T-helper 2 cell treated with Interferon-gamma antibody and Interleukin-4, amounts not matched to agents 100 ng/mL and 5 ng/mL, for 36 hours (primary cell): Measurements from ENCODE around the gene CACNA1E. TPM values are rescaled to one million over a fixed set of nuclear protein-coding genes. Genes with fewer than 3 reads are reported as not detected.

Experiments used
- intact Hi-C: fragments of 100-400 bp; cut with micrococcal nuclease; formaldehyde crosslinking; loops from one replicate; pipeline ENCODE4 v1.15.1; 2023
- total RNA-seq: library from RNA; stranded (reverse); gene quantifications from 2 replicates; pipeline ENCODE4 v1.2.3, GENCODE V29; 2022

The CACNA1E gene
- total RNA-seq, 1 donor from 2014 or later = 0.05 TPM

DNA sequence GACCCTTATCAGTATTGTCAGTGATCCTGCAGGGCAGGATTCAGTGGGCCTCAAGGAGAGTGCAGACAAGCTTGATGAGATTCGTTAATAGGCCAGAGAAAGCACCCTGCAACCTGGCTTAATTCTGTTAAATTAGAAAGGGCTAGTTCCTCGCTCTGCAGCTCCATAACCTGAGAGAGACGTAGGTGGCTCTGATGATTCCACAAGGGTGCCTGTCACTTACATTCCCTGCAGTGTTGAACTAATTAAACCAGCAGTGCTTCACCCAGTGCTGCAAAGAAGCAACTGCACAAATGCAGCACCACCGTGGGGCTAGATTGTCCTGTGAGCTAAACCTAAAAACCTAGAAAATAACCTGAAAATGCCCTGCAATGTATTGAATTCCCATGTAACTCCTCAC lies 270.8 kb downstream of the CACNA1E start:
- intact Hi-C loops = no loop called here

DNA sequence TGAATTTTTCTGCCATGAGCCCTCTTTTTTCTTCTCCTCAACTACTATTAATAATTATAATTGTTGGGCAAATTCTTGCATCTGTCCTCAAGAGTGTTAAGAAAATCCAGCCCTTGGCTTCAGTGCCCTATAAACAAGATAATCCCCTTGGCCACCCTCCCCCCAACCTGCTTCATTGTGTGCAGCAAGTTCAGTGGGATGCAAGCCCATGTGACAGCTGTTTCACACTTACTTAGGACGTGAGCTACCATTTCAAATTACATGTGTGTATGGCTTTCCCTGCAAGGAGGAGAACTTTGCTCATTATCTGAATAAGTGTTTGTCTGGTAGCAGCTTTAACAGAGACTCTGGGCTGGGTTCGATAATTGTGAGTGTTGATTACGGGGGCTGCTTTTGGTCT lies 276.2 kb downstream of the CACNA1E start:
- intact Hi-C loops = no loop called here

DNA sequence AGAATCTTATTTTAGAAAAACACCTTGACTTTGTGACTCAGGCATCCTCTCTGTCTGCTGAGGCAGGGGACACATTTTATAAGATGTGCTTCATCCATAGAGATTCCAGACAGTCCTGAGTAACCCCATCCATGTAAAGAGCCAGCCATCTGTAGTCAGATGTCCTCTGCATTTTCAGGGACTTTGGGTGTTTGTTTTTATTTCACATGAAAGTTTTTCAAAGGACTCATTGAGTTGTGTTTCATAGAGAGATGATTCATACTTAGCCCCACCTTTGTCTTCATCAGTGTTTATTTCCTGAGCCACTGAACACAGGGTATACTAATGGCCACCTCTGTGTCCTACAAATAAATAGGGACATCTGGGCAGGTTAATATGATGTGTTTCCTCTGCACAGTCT lies 280.4 kb downstream of the CACNA1E start:
- intact Hi-C loops = no loop called here

DNA sequence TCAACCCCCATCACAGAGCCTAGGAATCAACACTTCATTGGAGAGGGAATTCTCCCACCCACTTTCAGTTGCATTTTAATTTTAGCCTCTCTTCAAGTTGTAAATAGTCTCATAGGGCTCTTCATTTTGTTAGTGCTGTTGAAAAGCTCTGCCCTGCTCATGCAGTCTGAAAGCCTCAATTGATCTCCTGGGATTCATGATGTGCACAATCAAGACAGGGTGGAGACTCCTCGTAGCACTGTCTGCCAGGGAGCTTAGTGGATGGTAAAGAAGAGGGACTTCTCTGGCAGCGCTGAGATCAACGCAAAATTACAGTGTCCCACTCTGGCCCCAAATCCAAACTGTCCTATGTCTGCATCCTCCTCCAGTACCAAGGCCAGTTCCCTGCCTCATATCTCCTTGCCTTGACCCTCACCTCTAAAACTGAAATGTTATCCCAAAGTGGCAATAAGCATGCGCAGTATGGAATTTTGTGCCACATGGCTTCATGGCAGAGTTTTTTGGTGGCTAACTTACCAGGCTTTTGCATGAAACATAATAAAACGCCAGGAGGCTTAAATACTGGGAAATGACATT lies 282.2 kb downstream of the CACNA1E start:
- intact Hi-C loops = no loop called here

DNA sequence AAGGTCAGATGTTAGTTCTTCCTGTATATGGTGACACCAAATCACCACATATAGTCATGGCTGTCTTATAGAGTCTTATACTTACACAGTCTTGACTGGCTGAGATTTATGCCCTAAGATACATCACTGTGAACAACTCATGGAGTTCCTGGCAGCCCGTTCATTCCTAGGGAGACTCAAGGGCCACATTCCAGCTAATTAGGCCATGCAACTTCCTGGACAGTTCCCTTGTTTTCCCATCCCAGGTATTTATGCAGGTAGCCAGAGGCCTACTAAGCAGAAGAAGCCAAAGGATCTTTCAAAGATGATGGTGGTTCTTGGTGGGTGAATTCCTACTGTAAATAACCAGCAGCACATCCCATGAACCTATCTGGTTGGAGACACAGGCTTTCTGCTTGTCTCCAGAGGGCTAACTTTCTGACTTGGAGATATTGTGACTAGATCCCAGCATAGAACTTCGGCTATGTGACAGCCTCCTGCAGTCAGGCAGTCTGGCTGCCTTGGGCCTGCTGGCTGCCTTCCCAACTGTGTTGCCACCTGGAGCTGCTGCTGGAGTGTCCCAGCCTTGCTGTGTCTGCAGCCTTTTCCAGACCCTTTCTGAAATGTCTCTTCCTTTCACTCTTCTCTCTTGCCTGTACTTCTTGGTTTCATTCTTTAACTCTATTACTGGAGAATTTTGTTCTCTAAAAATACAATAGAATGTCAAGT lies 283.8 kb downstream of the CACNA1E start:
- intact Hi-C loops = no loop called here

DNA sequence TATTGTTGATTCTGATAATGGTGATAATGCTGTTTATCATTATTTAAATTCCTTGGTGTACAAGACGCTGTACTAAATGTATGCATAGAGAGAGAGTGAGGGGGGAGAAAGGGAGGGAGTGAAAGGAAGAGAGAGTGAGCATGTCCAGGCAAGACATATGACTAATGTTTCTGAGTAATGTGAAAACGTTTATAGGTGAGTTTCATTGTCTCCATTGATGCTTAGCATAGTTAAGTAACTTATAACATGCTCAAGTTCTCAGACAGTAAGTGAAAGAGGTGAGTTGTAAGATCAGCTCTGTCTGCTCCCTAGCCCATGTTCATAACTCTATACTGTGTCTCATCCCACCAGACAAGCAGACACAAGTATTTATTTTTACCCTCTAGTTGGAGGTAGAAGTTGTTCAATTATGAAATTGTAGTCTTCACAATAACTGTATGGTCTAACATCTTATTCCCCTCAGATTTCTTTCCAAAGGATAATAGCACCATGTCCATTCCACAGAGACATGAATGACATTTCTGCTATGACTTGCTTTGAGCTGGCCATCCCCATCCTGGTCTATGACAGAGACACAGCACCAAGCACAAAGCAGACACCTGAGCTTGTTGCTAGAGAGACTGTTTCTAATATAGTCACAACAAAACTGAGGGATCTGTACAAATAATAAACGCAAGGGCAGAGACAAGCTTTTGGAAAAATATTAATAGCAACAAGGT lies 285.1 kb downstream of the CACNA1E start:
- intact Hi-C loops = no loop called here

DNA sequence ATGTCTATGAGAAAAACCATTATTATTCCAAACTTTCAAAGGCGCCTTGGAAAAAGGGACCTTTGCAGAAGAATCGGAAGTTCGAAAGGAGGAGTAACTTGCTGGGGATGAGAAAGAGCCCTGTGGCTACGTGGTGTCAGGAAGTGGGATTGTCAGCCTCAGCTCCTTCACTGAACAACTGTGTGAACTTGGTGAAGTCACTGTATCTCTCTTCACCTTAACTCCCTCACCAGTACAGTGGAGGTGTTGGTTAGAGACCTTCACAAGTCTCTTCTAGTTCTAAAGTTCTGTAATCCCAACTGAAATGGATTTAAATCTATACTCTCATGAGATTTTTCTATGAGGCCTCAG lies 285.6 kb downstream of the CACNA1E start:
- intact Hi-C loops = no loop called here

DNA sequence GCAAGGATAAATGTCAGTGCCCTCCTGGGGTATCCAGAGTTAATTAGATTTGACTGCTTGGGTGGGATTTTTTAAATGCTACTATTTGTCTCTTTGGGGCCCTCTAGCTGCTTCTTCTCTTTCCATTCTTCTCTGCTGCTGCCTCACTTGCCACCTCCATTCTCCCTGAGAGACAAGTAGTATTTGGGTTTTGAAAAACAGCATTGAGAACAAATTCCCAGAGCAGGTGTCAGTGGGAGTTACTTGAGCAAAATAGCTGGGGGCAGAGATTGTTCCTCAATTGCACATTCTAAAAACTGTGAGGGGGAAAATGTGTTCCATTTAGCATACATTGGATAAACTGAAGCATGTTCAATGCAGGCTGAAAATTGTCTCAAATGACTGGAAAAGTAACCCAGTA lies 286.5 kb downstream of the CACNA1E start:
- intact Hi-C loops = loop anchor here (10.0 kb wide), 1 partner anchor 55 kb away; no protein-coding TSS in a partner anchor

DNA sequence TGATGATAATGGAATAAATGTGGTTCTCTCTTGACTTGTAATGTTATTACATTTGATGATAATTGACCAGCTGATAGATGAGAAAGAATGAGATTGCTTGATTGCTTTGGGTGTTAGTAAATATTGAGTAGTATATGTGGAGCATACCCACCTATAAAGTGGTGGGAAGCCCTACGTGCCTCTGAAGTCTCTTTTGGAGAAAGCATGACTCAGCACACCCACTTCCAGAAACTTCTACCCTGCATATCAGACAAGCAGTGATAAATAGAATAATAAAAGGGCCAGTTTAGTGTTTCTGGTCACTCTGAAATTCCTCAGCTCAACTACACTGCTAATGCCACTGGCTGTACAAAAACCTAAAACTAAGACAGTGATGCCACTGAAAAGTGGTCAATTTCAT lies 289.4 kb downstream of the CACNA1E start:
- intact Hi-C loops = loop anchor here (10.0 kb wide), 1 partner anchor 58 kb away; no protein-coding TSS in a partner anchor

DNA sequence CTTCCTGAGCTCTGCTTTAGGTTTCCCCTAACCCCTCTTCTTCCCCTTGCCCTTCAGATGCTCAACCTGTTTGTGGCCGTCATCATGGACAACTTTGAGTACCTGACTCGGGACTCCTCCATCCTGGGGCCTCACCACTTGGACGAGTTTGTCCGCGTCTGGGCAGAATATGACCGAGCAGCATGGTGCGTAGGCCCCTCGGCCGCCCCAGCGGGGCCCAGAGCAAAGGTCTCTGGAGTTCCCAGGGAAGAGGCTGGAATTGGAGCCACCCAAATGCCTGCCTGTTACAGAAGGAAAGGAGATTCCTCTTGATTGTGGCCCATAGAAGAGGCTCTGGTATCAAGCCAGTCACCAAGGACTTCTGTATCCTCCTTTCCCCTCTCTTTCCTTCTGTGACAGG lies 292.7 kb downstream of the CACNA1E start:
- intact Hi-C loops = loop anchor here (10.0 kb wide), 1 partner anchor 61 kb away; no protein-coding TSS in a partner anchor

DNA sequence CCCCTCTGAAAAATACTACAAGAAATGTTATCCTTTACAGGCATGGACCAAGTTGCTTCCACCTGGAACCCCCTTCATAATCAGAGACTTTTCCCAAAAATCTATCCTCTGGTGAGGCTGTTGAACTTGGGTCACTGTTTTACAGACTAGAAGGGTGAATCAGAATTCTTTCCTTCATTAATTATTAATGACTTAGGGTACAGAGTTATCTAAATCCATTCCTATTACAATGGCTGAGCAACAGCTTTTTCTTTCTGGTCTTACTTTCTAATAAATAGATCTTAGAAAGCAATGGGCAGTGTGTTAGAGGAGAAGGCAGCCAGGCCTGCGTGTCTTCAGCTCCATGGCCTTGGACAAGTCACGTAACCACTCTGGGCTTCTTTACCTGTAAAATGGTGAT lies 294.0 kb downstream of the CACNA1E start:
- intact Hi-C loops = loop anchor here (10.0 kb wide), 1 partner anchor 62 kb away; no protein-coding TSS in a partner anchor

DNA sequence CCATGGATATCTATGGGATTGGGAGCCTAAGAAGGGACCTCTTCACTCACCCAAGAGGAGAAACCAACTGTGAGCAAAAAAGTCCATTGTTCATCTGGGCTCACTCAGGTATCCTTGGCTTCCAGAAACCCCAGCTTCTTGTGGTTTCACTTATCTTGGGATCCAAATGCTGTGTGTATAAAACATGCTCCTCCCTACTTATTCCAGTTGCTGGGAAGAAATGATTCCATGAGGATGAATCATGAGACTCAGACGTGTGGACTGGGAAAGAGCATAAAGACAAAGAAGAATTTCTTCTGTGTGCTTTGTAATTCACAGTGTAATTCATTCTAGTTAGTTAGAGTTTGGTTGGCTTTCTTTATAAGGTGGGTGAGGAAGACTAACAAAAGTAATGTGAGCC lies 294.5 kb downstream of the CACNA1E start:
- intact Hi-C loops = loop anchor here (10.0 kb wide), 1 partner anchor 63 kb away; no protein-coding TSS in a partner anchor

DNA sequence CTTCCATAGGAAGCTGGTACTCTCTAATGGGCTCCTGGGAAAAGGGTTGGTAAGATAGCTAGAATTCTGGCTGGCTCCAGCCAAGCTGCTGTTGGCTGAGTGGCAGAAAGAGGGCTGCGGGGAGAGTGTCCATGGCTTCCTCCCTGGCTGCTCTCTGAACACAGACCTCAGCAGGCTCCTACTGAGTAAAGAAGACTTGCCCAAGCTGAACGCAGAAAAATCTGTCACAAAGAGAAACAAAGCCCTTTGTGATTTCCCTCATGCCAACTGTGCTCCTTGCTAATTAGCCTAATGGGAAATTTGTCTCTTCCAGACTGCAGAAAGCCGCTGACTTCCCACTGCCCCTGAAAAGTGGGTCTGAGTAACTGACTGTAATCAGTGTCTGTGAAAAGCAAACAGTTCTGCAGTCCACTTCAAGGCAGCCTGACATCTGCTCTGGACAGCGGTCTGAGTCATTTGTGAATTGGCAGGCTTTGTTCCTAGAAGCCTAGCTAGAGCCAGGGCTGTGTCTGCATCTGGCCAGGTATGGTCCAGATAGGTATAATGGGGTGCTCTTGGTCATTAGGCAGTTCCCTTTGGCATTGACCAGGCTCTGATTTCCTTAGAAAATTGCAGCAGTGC lies 295.4 kb downstream of the CACNA1E start:
- intact Hi-C loops = loop anchor here (10.0 kb wide), 1 partner anchor 64 kb away; no protein-coding TSS in a partner anchor

DNA sequence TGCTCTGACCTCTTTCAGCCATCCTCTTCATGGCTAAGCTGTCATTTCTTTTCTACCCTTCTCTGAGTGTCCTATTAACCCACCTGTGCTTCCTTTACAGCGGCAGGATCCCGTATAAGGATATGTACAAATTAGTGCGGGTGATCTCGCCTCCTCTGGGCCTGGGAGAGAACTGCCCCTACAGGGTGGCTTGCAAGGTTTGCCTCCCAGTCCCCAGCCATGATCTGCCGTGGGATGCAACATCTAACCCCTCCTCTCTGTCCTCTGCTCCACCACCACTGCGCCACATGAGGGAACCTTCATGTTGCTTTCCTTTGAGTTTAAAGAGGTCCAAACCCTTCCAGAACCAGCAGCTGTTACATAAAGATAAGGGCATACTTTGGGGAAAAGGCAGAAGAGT lies 296.0 kb downstream of the CACNA1E start:
- intact Hi-C loops = loop anchor here (10.0 kb wide), 1 partner anchor 65 kb away; no protein-coding TSS in a partner anchor

DNA sequence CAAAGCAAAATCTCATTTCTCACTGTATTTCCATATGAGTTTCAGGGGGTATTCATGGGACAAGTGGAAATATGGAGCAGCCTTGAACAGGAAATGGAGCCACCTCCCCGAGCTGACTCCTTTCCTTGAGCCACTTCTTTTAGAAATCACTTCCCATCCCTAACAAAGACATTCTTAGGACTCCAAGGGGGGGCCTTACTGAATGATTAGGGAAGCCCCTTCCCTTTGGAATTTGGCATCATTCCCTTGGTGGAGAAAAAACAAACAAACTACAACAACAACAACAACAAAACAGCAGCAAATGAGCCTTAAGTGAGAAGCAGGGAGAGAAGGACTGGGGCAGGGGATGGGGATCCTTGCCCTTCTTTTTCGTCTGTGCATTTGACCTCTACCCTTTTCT lies 299.9 kb downstream of the CACNA1E start:
- intact Hi-C loops = no loop called here

DNA sequence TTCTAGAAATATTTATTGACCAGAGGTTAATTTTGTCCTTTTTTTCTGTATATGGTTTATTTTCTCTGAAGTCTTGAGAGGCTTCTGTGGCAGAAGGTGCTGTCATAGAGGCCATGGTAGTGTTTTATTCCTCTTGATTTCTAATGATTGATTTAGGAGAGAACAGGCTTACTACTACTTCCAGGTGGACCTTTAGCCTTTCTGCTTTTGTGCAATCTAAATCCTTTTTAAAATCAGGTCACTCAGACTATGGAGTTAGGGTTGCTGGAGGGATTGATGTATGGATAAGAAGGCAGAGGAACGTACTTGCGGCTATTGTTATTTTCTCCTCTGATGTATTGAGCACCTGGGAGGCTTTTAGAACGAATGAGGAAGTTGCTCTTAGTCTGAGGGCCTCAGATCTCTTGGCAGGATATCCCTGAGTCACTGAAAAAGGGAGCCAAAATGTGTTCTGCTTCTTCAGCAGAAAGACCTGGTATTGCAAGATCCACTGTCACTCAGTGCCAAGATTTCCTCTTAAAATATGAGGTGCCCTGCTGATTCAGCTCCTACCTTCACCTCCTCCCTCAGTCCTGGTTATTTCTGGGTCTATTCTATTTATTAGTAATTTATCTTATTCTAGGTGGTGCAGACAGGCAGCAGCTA lies 300.8 kb downstream of the CACNA1E start:
- intact Hi-C loops = no loop called here

DNA sequence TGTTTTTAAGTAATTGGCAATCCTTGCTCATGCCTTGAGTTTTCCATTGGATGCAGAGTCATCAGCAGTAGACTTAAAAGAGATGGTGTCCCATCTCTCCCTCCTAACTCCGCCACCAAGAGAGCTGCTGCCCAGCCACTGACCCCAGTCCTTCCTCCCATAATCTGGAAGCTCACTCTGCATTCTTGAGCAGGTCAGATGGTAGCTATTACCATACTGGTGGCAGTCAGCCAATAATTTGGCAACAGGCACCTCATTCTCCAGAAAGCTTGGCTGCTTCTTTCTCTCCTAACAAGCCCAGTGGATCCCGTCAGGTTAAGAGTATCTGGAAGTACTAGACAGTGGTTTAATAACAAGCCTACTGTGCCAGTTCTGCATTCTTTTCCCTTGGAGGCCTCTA lies 306.1 kb downstream of the CACNA1E start:
- intact Hi-C loops = no loop called here

DNA sequence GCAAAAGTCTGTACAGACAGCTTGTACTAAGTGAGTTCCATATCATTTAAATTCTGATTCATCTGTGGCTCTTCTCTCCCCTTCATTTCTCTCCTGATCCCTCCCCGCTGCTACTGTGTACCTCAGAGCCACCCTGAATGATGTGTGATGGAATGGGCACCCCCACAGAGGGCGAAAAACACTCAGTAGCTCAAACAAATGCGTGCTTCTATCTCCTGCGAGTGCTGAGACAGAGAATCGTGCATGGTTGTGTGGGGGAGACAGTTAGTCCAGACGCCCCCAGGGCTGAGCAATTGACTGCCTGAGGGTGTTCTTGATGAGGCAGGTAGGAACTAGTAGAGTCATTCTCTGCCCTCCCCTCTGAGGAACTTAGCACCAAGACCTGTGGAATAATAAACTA lies 308.4 kb downstream of the CACNA1E start:
- intact Hi-C loops = no loop called here

DNA sequence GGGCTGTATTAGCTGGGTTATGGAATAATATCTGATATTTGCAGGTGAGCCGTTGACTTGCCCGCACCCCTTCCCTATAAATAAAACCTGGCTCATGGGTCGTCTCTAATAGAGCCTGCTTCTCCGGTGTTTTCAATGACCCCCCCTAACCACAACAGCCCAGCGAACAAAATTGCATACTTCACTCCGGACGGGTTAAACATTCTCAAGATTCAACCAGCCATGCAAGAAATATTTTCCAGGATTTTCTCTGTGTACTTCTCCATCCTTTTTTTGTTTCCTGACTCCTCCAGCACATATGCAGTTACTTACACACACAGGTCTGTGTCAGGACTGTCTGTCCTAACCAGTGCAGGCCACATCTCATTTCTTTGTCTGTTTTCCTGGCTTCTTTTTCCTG lies 310.5 kb downstream of the CACNA1E start:
- intact Hi-C loops = no loop called here

DNA sequence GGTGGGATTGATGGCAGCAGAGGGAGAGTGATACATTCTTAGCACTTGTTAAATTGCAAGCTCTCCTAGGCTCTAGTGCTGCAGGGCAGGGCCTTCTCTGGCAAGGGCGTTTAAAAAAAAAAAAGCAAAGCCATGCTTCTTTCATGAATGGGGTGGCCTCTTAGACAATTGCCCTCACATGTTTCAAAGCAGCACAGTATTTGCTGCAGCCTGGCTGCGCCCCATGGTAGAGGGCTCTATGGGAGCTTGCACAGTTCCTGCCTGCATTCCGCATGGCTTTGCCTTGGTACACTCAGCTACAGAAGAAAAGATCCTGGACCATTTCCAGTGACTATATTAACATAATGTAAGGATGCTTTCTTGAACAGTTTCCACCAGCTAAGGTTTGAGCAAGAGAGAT lies 311.0 kb downstream of the CACNA1E start:
- intact Hi-C loops = no loop called here

DNA sequence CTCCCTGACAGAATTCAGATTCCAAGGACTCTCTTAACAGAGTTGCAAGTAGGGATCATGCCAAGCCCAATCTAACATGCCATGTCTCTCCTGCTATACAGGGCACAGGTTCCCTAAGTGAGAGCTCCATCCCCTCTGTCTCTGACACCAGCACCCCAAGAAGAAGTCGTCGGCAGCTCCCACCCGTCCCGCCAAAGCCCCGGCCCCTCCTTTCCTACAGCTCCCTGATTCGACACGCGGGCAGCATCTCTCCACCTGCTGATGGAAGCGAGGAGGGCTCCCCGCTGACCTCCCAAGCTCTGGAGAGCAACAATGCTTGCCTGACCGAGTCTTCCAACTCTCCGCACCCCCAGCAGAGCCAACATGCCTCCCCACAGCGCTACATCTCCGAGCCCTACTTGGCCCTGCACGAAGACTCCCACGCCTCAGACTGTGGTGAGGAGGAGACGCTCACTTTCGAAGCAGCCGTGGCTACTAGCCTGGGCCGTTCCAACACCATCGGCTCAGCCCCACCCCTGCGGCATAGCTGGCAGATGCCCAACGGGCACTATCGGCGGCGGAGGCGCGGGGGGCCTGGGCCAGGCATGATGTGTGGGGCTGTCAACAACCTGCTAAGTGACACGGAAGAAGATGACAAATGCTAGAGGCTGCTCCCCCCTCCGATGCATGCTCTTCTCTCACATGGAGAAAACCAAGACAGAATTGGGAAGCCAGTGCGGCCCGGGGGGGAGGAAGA lies 315.0 kb downstream of the CACNA1E start:
- intact Hi-C loops = no loop called here
